ENCODE results near the gene RFX4. TPM values are rescaled to one million over a fixed set of nuclear protein-coding genes. Genes with fewer than 3 reads are reported as not detected.

Gene RFX4
- total RNA-seq, 1 donor from 2014 or later = not detected

DNA sequence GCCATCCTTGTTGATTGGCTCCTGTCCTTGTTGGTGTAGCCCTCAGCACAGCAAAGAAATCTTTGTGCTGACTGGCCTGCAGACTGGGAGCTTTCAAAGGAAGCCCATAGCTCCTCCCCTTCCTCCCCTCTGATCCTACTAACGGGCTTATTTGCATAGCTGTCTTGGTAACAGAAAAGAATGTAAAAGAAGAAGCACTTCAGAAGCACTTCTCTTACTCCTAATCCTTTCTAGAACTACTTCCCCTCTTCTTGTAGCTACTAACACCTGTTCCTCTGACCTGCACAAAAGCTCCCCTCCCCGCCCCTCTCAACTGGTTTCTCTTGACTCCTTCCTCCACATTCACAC lies 177.4 kb downstream of the RFX4 start:
- Mint-ChIP-seq H3K36me3 (ENCODE audit: insufficient read depth) (no peaks in the 10 kb centered on the region), H3K4me1 (ENCODE audit: low read depth) (peaks cover 5% of the 10 kb centered on the region), H3K27ac (peak overlapping the region; percentile 30), H3K4me3 (ENCODE audit: low read depth) (no peak overlapping the region), H3K27me3 (no peaks in the 10 kb centered on the region), H3K9me3 (ENCODE audit: low read depth) (no peaks in the 10 kb centered on the region)
- TF ChIP-seq, protein P1, sequence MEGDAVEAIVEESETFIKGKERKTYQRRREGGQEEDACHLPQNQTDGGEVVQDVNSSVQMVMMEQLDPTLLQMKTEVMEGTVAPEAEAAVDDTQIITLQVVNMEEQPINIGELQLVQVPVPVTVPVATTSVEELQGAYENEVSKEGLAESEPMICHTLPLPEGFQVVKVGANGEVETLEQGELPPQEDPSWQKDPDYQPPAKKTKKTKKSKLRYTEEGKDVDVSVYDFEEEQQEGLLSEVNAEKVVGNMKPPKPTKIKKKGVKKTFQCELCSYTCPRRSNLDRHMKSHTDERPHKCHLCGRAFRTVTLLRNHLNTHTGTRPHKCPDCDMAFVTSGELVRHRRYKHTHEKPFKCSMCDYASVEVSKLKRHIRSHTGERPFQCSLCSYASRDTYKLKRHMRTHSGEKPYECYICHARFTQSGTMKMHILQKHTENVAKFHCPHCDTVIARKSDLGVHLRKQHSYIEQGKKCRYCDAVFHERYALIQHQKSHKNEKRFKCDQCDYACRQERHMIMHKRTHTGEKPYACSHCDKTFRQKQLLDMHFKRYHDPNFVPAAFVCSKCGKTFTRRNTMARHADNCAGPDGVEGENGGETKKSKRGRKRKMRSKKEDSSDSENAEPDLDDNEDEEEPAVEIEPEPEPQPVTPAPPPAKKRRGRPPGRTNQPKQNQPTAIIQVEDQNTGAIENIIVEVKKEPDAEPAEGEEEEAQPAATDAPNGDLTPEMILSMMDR (IDR thresholded peaks at IDR 0.05; ENCODE audit: unreplicated experiment) = no peak
- DNase-seq (ENCODE audit: low spot score, unreplicated experiment) = no peak

DNA sequence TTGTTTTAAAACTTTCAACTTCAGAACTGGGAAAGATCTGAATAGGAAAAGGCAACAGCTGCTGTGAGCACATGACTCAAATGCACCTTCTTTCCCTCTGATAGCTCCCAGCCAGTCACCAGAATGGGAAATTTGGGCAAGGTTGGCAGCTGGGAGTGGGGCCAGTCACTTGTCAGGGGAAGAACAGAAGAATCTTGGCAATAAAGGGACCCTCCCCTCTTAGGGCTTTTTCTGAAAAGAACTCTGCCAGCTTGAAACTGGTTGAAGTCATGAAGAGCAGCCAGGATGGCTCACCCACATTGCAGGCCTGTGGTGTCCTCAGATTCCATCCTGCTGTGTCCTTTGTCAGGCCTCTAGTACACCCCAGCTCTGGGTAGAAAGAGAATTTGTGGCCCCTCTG lies 181.4 kb downstream of the RFX4 start:
- DNase-seq (ENCODE audit: low spot score, unreplicated experiment) = no peak
- no peaks in the 10 kb centered on the region for H3K36me3 Mint-ChIP-seq (ENCODE audit: insufficient read depth)
- TF ChIP-seq, protein P1 (IDR thresholded peaks at IDR 0.05; ENCODE audit: unreplicated experiment) = no peak
- no peak overlapping the region for H3K4me3 Mint-ChIP-seq (ENCODE audit: low read depth)
- H3K27ac Mint-ChIP-seq = no peak overlapping the region
- no peaks in the 10 kb centered on the region for H3K9me3 Mint-ChIP-seq (ENCODE audit: low read depth)
- peaks cover 28% of the 10 kb centered on the region for H3K4me1 Mint-ChIP-seq (ENCODE audit: low read depth)
- H3K27me3 Mint-ChIP-seq = no peaks in the 10 kb centered on the region

DNA sequence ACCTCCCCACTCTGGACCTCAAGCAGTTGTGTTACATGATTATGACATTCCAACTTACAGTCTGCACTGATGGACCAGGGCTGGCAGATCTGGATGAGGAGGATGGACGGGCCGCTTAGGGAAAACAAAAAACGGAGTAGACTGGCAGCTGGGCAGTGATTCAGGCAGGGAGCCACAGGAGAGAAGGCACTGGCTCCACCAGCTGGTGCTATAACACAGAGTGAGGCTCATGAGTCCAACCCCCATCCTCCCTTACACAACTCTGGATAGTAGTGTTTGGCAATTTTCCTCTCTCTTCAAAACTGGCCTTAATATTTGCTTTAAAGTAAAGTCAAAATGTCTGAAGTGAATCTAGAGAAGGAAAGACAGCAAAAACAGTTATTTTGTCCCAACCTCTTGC lies 181.9 kb downstream of the RFX4 start:
- H3K4me1 Mint-ChIP-seq (ENCODE audit: low read depth) = peaks cover 32% of the 10 kb centered on the region
- TF ChIP-seq, protein P1 (IDR thresholded peaks at IDR 0.05; ENCODE audit: unreplicated experiment) = no peak

DNA sequence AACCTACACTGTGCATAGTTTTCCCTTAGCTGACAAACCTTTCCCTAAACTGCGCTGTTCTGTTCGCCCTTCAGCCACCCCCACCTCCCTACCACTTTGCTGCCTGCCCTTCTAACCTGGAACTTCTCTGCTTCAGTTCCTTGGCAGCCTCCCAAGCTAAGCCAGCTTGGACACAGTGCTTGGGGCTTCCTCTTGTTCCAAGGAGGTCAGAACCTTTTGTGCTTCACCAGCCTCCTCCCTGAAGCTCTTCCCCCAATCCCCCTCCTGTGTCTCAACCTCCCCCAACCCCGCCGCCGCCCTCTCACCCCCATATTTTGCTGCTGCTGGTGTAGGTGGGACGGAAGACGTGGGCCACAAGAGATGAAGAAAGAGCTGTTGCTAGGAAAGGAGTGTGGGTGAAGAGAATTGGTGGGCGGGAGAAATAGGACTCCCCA lies 183.6 kb downstream of the RFX4 start:
- peak overlapping the region; percentile 35 for H3K27ac Mint-ChIP-seq
- H3K36me3 Mint-ChIP-seq (ENCODE audit: insufficient read depth) = no peaks in the 10 kb centered on the region
- H3K4me3 Mint-ChIP-seq (ENCODE audit: low read depth) = no peak overlapping the region
- peaks cover 30% of the 10 kb centered on the region for H3K4me1 Mint-ChIP-seq (ENCODE audit: low read depth)
- H3K27me3 Mint-ChIP-seq = no peaks in the 10 kb centered on the region
- TF ChIP-seq, protein P1 (IDR thresholded peaks at IDR 0.05; ENCODE audit: unreplicated experiment) = no peak
- no peaks in the 10 kb centered on the region for H3K9me3 Mint-ChIP-seq (ENCODE audit: low read depth)
- no peak for DNase-seq (ENCODE audit: low spot score, unreplicated experiment)

More for the DNA sequence above, 181.9 kb downstream of the RFX4 start:
- Mint-ChIP-seq H3K27ac (no peak overlapping the region), H3K9me3 (ENCODE audit: low read depth) (no peaks in the 10 kb centered on the region), H3K4me3 (ENCODE audit: low read depth) (no peak overlapping the region), H3K36me3 (ENCODE audit: insufficient read depth) (no peaks in the 10 kb centered on the region), H3K27me3 (no peaks in the 10 kb centered on the region)
- DNase-seq (ENCODE audit: low spot score, unreplicated experiment) = no peak

DNA sequence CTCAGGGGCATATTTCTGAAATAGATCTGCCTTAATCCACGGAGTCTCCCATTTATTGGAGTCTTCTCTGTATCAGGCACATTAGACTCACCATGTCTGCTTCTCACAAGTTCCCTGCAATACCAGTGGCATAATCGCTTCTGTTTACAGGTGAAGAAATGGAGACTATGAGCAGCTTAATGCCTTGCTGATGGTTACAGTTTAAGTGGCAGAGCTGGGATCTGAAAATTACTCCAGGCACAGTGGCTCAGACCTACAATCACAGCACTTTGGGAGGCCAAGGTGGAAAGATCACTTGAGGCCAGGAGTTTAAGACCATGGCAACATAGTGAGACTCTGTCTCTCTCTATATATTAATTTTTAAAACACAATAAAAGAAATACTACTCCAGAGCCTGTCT lies 184.4 kb downstream of the RFX4 start:
- TF ChIP-seq, protein P1 (IDR thresholded peaks at IDR 0.05; ENCODE audit: unreplicated experiment) = no peak
- no peaks in the 10 kb centered on the region for H3K36me3 Mint-ChIP-seq (ENCODE audit: insufficient read depth)
- no peak overlapping the region for H3K27ac Mint-ChIP-seq
- DNase-seq (ENCODE audit: low spot score, unreplicated experiment) = no peak
- peaks cover 30% of the 10 kb centered on the region for H3K4me1 Mint-ChIP-seq (ENCODE audit: low read depth)
- no peaks in the 10 kb centered on the region for H3K27me3 Mint-ChIP-seq
- no peaks in the 10 kb centered on the region for H3K9me3 Mint-ChIP-seq (ENCODE audit: low read depth)
- H3K4me3 Mint-ChIP-seq (ENCODE audit: low read depth) = no peak overlapping the region

All from progenitor cell of endocrine pancreas (in vitro differentiated cells).